A549 (cell line): ENCODE results near the gene MARCO. TPM values are rescaled to one million over a fixed set of nuclear protein-coding genes. Genes with fewer than 3 reads are reported as not detected.

Source experiments
- ATAC-seq, 2 experiments: fragments of 200-7000 bp in 1 of 2; fragments of >200 bp in 1 of 2; cut with Nextera tagmentation in 1 of 2; cut with Tn5 transposase in 1 of 2; 3 replicates each; pipeline versions ENCODE4 v1.8.0 to v1.9.1; 2018 to 2020; ENCODE audit warnings: mild to moderate bottlenecking in 1 of 2, moderate library complexity in 1 of 2
- CTCF ChIA-PET: fragments of 300-600 bp; sonication (Branson Sonifier 250); formaldehyde crosslinking; extraction: SDS; loops from one replicate; lab custom pipeline; 2021; ENCODE audit warnings: antibody characterized with exemption, inconsistent platforms; lab: Yijun Ruan, JAX
- POLR2A ChIA-PET: fragments of 350-600 bp; formaldehyde crosslinking; extraction: SDS; loops from one replicate; lab custom pipeline; 2021; ENCODE audit warnings: antibody characterized with exemption, inconsistent platforms; lab: Yijun Ruan, JAX
- DNase-seq, 2 experiments: peaks; one replicate each; pipeline versions ENCODE4 v3.0.0 to v3.0.0-alpha.2; 2011 to 2016; ENCODE audit warnings: low read depth in 1 of 2, low spot score in 1 of 2
- FAIRE-seq: peaks from 2 replicates; lab custom pipeline; 2011; peaks lifted over from hg19 to GRCh38; lab: Jason Lieb, UNC
- H3K27ac ChIP-seq, 2 experiments: fragments of >200 bp; sonication (Bioruptor Twin); formaldehyde crosslinking; 3 replicates each; pipeline ENCODE4 v1.5.1; 2016 to 2017
- H3K4me1 ChIP-seq: fragments of >200 bp; sonication (Bioruptor Twin); formaldehyde crosslinking; 3 replicates; pipeline ENCODE4 v1.6.1; 2016
- H3K4me2 ChIP-seq: fragments of >200 bp; sonication (Bioruptor Twin); formaldehyde crosslinking; 3 replicates; pipeline ENCODE4 v1.6.1; 2016
- H3K4me3 ChIP-seq: fragments of >200 bp; sonication (Bioruptor Twin); formaldehyde crosslinking; 3 replicates; pipeline ENCODE4 v1.5.1; 2016
- H3K9me3 ChIP-seq: fragments of >200 bp; sonication (Bioruptor Twin); formaldehyde crosslinking; 3 replicates; pipeline ENCODE4 v1.6.1; 2016
- BCL3 ChIP-seq: fragments of >200 bp; sonication (Bioruptor Twin); formaldehyde crosslinking; IDR thresholded peaks from 3 replicates; pipeline ENCODE4 v1.6.1; 2016
- CBX2 ChIP-seq: fragments of 200-600 bp; sonication (generic); IDR thresholded peaks from 2 replicates; pipeline ENCODE4 v1.6.1; 2016; ENCODE audit warnings: low read depth, mild to moderate bottlenecking, borderline replicate concordance
- CEBPB ChIP-seq, 2 experiments: fragments of >200 bp in 1 of 2; sonication (Bioruptor Twin) in 1 of 2; formaldehyde crosslinking in 1 of 2; IDR thresholded peaks; 2 replicates each; pipeline ENCODE4 v1.6.1; 2012 to 2016
- EHMT2 ChIP-seq: fragments of 200-600 bp; sonication (generic); IDR thresholded peaks from 2 replicates; pipeline ENCODE4 v1.6.1; 2016; ENCODE audit warnings: antibody characterized with exemption, low read depth, mild to moderate bottlenecking, moderate library complexity
- ELK1 ChIP-seq: fragments of 150-350 bp; IDR thresholded peaks from 2 replicates; pipeline ENCODE4 v1.6.1; 2014; ENCODE audit warnings: low read depth, mild to moderate bottlenecking, low read length
- EP300 ChIP-seq, 2 experiments: fragments of >200 bp; sonication (Bioruptor Twin); formaldehyde crosslinking; IDR thresholded peaks; 2 replicates in 1 of 2; 3 replicates in 1 of 2; pipeline ENCODE4 v1.6.1; 2016 to 2017
- ESRRA ChIP-seq: fragments of 150-350 bp; IDR thresholded peaks from 2 replicates; pipeline ENCODE4 v1.6.1; 2014; ENCODE audit warnings: mild to moderate bottlenecking, low read length, borderline replicate concordance
- FOSL2 ChIP-seq, 2 experiments: fragments of 450-650 bp in 1 of 2; fragments of >200 bp in 1 of 2; sonication (Bioruptor Twin) in 1 of 2; formaldehyde crosslinking; IDR thresholded peaks; 2 replicates each; pipeline versions ENCODE4 v1.5.0 to v1.6.1; 2016 to 2020; ENCODE audit warnings: mild to moderate bottlenecking in 1 of 2, moderate library complexity in 1 of 2
- FOXS1 ChIP-seq: fragments of 250-450 bp; sonication (Bioruptor Pico); IDR thresholded peaks from 2 replicates; pipeline ENCODE4 v1.5.0; 2020; ENCODE audit warnings: mild to moderate bottlenecking, moderate library complexity
- HES2 ChIP-seq: fragments of >200 bp; sonication (Bioruptor Twin); formaldehyde crosslinking; IDR thresholded peaks from 2 replicates; pipeline ENCODE4 v1.6.1; 2016
- HEYL ChIP-seq: fragments of 250-450 bp; sonication (Bioruptor Pico); IDR thresholded peaks from 2 replicates; pipeline ENCODE4 v1.8.0; 2021; ENCODE audit warnings: mild to moderate bottlenecking, moderate library complexity
- HOXA7 ChIP-seq: fragments of 250-450 bp; sonication (Bioruptor Pico); IDR thresholded peaks from 2 replicates; pipeline ENCODE4 v1.5.0; 2020; ENCODE audit warnings: mild to moderate bottlenecking, moderate library complexity
- HOXB13 ChIP-seq: fragments of 250-450 bp; sonication (Bioruptor Pico); IDR thresholded peaks from 2 replicates; pipeline ENCODE4 v1.5.0; 2020; ENCODE audit warnings: low read depth, mild to moderate bottlenecking, moderate library complexity
- HOXB5 ChIP-seq: fragments of 250-450 bp; sonication (Bioruptor Pico); IDR thresholded peaks from 2 replicates; pipeline ENCODE4 v1.5.0; 2020; ENCODE audit warnings: mild to moderate bottlenecking, moderate library complexity
- JUN ChIP-seq, 2 experiments: fragments of >200 bp; sonication (Bioruptor Twin); formaldehyde crosslinking; IDR thresholded peaks; 2 replicates in 1 of 2; 3 replicates in 1 of 2; pipeline ENCODE4 v1.6.1; 2016 to 2017
- KDM1A ChIP-seq: fragments of 200-600 bp; sonication (generic); IDR thresholded peaks from 2 replicates; pipeline ENCODE4 v1.6.1; 2016; ENCODE audit warnings: low read depth, mild to moderate bottlenecking
- MAX ChIP-seq: IDR thresholded peaks from 2 replicates; pipeline ENCODE4 v1.6.1; 2012
- MAZ ChIP-seq: fragments of 150-350 bp; IDR thresholded peaks from 2 replicates; pipeline ENCODE4 v1.6.1; 2014; ENCODE audit warnings: antibody characterized with exemption, low read depth, low read length, borderline replicate concordance
- MYC ChIP-seq: IDR thresholded peaks from 2 replicates; pipeline ENCODE4 v1.6.1; 2012; ENCODE audit warnings: mild to moderate bottlenecking, inconsistent platforms, low read length, improper control_type of control experiment, borderline replicate concordance
- NFE2L2 ChIP-seq: fragments of 150-350 bp; conservative IDR thresholded peaks from 2 replicates; pipeline ENCODE4 v1.6.1; 2014; ENCODE audit warnings: low read length
- PBX3 ChIP-seq: IDR thresholded peaks from 2 replicates; pipeline ENCODE4 v1.6.1; 2012
- POLR2AphosphoS2 ChIP-seq: conservative IDR thresholded peaks from 2 replicates; pipeline ENCODE4 v1.6.1; 2012; ENCODE audit warnings: low read length, improper control_type of control experiment, inconsistent platforms
- RARB ChIP-seq: fragments of 250-450 bp; sonication (Bioruptor Pico); IDR thresholded peaks from 2 replicates; pipeline ENCODE4 v1.8.0; 2021; ENCODE audit warnings: mild to moderate bottlenecking, moderate library complexity
- RCOR1 ChIP-seq: fragments of 150-350 bp; IDR thresholded peaks from 2 replicates; pipeline ENCODE4 v1.6.1; 2014; ENCODE audit warnings: antibody characterized with exemption, low read length, low read depth
- REST ChIP-seq: fragments of 200-600 bp; sonication (generic); IDR thresholded peaks from 2 replicates; pipeline ENCODE4 v1.6.1; 2016; ENCODE audit warnings: antibody characterized with exemption, mild to moderate bottlenecking, moderate library complexity
- RFX5 ChIP-seq: fragments of 450-650 bp; IDR thresholded peaks from 2 replicates; pipeline ENCODE4 v1.7.1; 2014; ENCODE audit warnings: antibody characterized with exemption, mild to moderate bottlenecking, moderate library complexity
- RNF2 ChIP-seq: fragments of 200-600 bp; sonication (generic); IDR thresholded peaks from 2 replicates; pipeline ENCODE4 v1.6.1; 2016; ENCODE audit warnings: low read depth, mild to moderate bottlenecking, antibody characterized with exemption, moderate library complexity, borderline replicate concordance
- USF2 ChIP-seq: fragments of 450-650 bp; IDR thresholded peaks from 2 replicates; pipeline ENCODE4 v1.6.1; 2014; ENCODE audit warnings: antibody characterized with exemption
- WGBS: methylation state at CpG from one replicate; pipeline ENCODE4 v1.1.6; 2017; ENCODE audit errors: missing lambda C conversion rate; 5-methylcytosine and 5-hydroxymethylcytosine counted together
- polyA plus RNA-seq, 4 experiments: library from polyadenylated mRNA; depleted of rRNA in 3 of 4; stranded (reverse); fragments of >200 nt; fragmentation: RNase III in 1 of 4; extraction: RNeasy Plus Mini Kit Qiagen cat#74134 plus additional on column Dnase treatment in 1 of 4; gene quantifications; 2 replicates in 3 of 4; 3 replicates in 1 of 4; pipeline ENCODE4 v1.2.3, GENCODE V29; 2011 to 2017

Gene MARCO
- polyA plus RNA-seq, 2 of the 4 experiments (the other 2 are of a cell fraction): 0.05 TPM; not detected in 1

- Histone ChIP-seq H3K4me1 (no peaks in the 10 kb centered on the region), H3K4me3 (no peak overlapping the region), H3K9me3 (no peaks in the 10 kb centered on the region), H3K27ac (no peak overlapping the region), H3K4me2 (no peak overlapping the region)
- 16% methylated on average over 2 of the region's 2 CpGs for WGBS
- FAIRE-seq (no peak), ATAC-seq (no peak), DNase-seq (no peak)
- no peak for TF ChIP-seq BCL3
- no peak for TF ChIP-seq HEYL (CRISPR knock-in tag)
- TF ChIP-seq USF2: no peak
- no peak for TF ChIP-seq NFE2L2
- TF ChIP-seq POLR2AphosphoS2: no peak
- no peak for TF ChIP-seq FOSL2 (IDR thresholded peaks at IDR 0.05)
- no peak for TF ChIP-seq FOSL2 (CRISPR knock-in tag; IDR thresholded peaks at IDR 0.05)
- no peak for TF ChIP-seq EHMT2
- TF ChIP-seq HOXB5 (CRISPR knock-in tag): no peak
- TF ChIP-seq RNF2: no peak
- no peak for TF ChIP-seq RARB (CRISPR knock-in tag)
- no peak for TF ChIP-seq RFX5
- TF ChIP-seq CBX2: no peak
- TF ChIP-seq KDM1A: no peak
- no peak for TF ChIP-seq RCOR1
- no peak for TF ChIP-seq PBX3
- no peak for TF ChIP-seq HOXA7
- TF ChIP-seq ELK1: no peak
- TF ChIP-seq MAX: no peak
- no peak for TF ChIP-seq FOXS1 (CRISPR knock-in tag)
- POLR2A ChIA-PET: no interaction called here
- CTCF ChIA-PET: no interaction called here
Measured at GRCh38 chr2:118922254-118922653, 19.7 kb upstream of the MARCO start.

GRCh38 chr2:118923371-118923770 is 18.6 kb upstream of the MARCO start:
- H3K27ac ChIP-seq: no peak overlapping the region
- no peak overlapping the region for H3K4me3 ChIP-seq
- CTCF ChIA-PET: interaction anchor here (0.6 kb wide), 1 partner anchor 41 kb away, joined by 3 read pairs; no protein-coding TSS in a partner anchor
- WGBS: 0% methylated on average over 1 of the region's 1 CpG
- ATAC-seq: no peak
- H3K9me3 ChIP-seq: no peaks in the 10 kb centered on the region
- H3K4me1 ChIP-seq: no peaks in the 10 kb centered on the region
- no peak for FAIRE-seq
- no peak overlapping the region for H3K4me2 ChIP-seq
- no peak for DNase-seq
- POLR2A ChIA-PET: no interaction called here
- no peak for TF ChIP-seq USF2
- TF ChIP-seq JUN (IDR thresholded peaks at IDR 0.05): no peak
- TF ChIP-seq HOXB13 (CRISPR knock-in tag): no peak
- TF ChIP-seq MAZ: no peak
- no peak for TF ChIP-seq REST
- TF ChIP-seq CEBPB (IDR thresholded peaks at IDR 0.05): no peak
- TF ChIP-seq HES2: no peak
- TF ChIP-seq NFE2L2: no peak
- TF ChIP-seq ESRRA: no peak
- TF ChIP-seq MAX: no peak
- no peak for TF ChIP-seq MYC
- no peak for TF ChIP-seq HOXB5 (CRISPR knock-in tag)
- TF ChIP-seq EP300 (IDR thresholded peaks at IDR 0.05): no peak
